GM08714 (cell line): ENCODE data around the gene LIAS.
"Not testable (repeated sequence)": the region's sequence is repeated elsewhere in the genome, so short reads cannot be mapped to it uniquely, and the experiment has no call there.

Experiments used
- H3K4me3 ChIP-seq: fragments of 200-500 bp; sonication (Bioruptor generic); 2 replicates; pipeline ENCODE4 v1.5.1; 2014; ENCODE audit warnings: mild to moderate bottlenecking, low read length, inconsistent platforms
- ZNF274 ChIP-seq: IDR thresholded peaks from 2 replicates; pipeline ENCODE4 v1.6.1; 2012; ENCODE audit warnings: mild to moderate bottlenecking, low read depth, low read length

Gene LIAS

DNA sequence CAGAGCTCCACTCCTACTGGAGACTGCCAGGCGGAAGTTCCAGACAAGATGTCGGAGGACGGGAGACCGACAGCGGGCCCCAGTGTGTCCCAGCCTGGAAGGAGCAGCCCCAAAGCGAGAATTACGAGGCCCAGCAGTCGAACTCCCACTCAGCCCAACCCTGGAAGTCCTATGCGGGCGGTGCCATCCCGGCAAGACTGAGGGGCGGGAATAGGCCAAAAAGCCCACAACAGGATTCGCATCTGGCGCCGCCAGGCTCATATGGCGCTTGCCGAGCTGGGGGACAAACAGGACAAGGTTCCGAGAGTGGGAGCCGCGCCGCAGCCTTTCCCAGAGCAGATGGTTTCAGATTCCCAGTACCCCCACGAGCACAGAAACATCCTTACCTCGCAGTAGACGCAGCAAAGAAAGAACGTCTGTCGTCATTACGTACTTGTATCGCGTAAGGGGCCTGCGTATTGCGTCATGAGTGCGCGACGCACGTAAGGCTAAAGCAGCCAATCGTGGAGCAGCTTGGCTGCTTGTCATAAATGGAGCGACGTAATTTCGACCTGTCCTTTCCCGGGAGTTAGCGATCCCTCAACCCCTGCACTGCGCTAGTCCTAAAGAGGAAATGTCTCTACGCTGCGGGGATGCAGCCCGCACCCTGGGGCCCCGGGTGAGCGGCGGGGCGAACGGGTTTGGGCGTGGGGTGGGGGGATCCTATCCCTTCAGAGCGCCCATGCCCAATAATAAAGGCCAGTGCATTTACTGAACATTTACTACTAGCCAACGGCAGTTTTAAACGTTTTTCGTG is at the start of gene LIAS, which contains the start of gene RPL9:
Gene LIAS (plus strand): TSS at position 552 of the 796 bp plus-strand sequence. CDS start 62 bp downstream, at position 614.
Gene RPL9 (minus strand): TSS at position 418 of the 796 bp plus-strand sequence. CDS start 483 bp downstream, outside the sequence.
- no peak for TF ChIP-seq ZNF274
- H3K4me3 ChIP-seq: peak within 1 kb of the TSS; percentile 71

DNA sequence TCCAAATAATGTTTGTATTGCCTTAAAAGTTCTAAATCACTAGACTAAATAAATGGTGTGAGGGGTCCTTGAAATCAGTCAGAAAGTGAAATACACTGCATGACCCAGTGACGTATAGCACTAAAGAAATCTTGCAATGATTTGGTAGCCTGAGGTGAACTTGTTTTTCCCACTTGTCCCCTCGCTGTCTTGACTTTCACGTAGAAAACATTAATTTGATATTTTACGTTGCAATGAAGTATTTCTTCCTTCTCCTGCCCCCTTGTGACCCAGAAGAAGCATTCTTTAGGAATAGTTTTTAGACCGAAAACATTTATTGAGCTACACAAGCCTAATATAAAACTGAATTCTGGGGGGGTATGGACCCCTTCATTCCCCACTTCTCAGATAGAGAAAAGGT is 48.4 kb upstream of the LIAS start:
- no peak for TF ChIP-seq ZNF274
- H3K4me3 ChIP-seq: no peak overlapping the region

DNA sequence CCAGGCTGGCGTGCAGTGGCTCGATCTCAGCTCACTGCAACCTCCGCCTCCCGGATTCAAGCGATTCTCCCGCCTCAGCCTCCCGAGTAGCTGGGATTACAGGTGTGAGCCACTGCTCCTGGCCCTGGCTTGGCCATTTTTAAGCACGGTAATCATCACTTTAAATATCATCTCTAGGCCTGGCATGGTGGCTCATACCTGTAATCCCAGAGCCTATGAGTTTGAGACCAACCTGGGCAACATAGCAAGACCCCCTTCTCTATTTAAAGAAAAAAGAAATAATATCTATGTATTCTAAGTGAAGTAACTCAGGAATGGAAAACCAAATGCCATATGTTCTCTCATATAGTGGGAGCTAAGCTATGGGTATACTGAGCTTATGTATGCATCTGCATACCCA is 47.3 kb upstream of the LIAS start:
- not testable (repeated sequence) for H3K4me3 ChIP-seq

DNA sequence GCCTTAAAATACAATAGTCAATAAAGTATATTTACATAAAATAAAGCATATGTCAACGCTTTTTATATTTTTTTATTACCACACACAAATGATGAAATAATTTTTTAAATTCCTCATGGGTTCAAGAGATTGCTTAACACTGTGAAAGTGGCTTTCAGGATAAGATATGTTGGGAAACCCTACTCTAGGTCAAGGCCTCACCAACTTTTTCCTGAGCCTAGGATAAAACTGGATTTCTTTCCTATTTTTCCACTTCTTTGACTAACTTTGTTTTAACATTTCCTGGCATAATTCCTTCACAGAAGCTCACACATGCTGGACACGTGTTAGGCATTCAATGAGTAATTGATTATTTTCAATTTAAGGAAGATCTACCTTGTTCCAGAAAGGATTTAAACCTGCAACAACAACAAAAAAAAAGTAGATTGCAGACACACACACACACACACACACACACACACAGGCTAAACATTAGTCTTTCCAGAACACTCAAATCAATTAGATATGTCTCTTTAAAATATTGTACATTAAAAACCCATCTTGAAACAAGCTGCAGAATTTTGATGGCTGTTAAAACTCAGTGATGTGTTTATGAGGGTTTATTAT is 43.1 kb upstream of the LIAS start:
- no peak overlapping the region for H3K4me3 ChIP-seq
- no peak for TF ChIP-seq ZNF274

DNA sequence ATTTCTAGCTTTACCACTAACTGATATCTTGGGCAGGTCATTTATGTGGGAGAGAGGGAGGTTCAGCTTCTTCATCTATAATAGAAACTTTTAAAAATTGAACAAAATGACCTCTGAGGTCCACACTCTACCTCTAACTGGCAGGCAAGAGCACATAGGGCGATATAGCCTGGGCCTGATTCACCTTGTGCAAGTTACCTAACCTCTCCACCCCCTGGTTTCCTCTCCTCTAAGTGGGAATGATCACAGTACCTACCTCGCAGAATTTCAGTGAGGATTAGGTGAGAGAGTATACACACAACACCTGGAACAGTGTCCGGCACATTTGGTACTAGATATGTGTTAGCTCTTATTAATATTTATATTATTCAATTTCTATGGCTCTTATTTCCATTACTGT is 36.6 kb upstream of the LIAS start:
- no peak for TF ChIP-seq ZNF274
- no peak overlapping the region for H3K4me3 ChIP-seq

DNA sequence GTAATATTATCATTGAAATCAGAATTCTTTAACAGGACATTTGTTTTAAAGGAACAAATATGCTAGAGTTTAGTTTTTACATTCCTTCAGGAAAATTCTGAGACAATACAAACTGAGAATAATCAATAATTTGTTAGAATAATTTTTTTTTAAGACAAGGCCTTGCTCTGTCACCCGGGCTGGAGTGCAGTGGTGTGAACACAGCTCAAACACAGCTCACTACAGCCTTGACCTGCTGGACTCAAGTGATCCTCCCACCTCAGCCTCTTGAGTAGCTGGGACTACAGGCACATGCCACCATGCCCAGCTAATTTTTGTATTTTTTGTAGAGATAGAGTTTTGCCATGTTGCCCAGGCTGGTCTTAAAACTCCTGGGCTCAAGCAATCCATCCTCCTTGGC is 33.6 kb upstream of the LIAS start:
- not testable (repeated sequence) for H3K4me3 ChIP-seq

DNA sequence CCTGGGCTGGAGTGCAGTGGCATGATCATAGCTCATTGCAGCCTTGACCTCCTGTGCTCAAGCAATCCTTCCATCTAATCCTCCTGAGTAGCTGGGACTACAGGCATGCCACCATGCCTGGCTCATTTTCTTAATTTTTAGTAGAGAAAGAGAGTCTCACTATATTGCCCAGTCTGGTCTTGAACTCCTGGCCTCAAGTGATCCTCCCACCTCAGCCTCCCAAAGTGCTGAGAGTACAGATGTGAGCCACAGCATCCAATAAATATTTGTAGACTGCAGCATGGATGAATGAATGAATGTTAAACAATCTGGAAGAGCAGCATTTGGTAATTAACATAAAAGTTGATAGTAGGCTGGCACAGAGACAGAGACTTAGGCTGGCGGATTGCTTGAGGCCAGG is 32.1 kb upstream of the LIAS start:
- H3K4me3 ChIP-seq: no peak overlapping the region
- TF ChIP-seq ZNF274: no peak

DNA sequence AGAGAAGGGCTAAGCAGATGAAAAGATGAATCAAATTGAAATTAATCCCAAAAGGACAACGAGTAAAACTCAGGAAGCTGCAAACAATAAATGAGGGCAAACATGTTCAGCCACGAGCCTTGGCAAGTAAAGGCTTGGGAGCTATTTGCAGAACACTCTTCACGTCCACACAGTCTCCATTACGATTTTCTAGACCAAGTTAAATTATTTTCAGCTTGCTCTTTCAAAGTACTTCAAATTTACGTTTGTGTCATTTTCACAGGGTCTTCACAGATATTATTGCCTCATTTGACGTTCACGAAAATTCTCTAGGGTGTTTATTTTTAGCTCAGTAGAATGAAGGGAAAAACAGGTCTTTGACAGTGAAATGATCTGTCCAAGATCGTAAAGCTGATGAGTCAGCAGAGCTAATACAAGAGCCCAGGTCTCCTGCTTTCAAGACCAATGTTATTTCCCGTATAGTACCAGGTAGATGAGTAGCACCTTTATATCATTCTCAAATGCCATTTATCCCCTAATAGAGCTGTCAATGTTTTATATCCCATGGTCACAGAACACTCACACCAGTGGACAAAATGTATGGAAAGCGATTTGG is 31.2 kb upstream of the LIAS start:
- no peak overlapping the region for H3K4me3 ChIP-seq
- TF ChIP-seq ZNF274: no peak

DNA sequence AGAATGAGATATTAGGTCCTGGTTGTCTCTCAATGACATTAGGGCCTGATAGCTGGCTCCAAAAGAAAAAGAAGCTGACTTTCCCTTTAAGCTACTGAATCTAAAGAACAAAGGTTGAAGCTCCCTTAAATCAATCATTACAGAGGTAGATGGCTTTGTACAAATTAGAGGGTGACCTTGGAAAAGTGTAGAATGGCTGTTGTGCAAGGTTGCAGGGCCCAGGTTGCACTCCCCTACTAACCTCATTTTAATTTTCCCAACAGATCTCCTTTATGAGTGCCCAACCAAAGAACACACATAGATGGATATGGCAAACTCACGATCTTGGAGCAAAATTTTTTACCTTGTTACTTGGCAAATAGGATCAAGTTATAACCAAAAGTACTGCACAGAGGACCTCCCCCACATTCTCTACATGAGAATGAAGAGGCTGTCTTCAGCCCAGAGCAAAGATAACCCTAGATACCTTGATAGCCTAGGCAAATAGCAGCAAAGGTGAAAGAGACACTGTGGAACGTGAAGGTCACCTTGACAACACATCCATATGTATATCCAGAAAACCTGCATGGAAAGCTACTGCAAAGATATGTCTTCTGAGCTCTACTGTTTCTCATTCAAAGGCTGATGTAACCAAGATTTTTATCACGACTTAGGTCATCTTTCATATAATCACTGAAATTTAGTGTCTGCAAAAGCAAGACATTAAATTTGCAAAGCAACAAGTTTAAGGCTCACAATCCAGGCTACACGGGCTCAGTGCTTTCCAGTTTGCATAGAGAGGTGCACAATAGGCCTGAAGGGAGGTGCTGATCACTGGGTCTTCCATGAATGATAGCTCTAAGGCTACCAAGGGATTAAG is 29.2 kb upstream of the LIAS start:
- H3K4me3 ChIP-seq: no peak overlapping the region
- no peak for TF ChIP-seq ZNF274

DNA sequence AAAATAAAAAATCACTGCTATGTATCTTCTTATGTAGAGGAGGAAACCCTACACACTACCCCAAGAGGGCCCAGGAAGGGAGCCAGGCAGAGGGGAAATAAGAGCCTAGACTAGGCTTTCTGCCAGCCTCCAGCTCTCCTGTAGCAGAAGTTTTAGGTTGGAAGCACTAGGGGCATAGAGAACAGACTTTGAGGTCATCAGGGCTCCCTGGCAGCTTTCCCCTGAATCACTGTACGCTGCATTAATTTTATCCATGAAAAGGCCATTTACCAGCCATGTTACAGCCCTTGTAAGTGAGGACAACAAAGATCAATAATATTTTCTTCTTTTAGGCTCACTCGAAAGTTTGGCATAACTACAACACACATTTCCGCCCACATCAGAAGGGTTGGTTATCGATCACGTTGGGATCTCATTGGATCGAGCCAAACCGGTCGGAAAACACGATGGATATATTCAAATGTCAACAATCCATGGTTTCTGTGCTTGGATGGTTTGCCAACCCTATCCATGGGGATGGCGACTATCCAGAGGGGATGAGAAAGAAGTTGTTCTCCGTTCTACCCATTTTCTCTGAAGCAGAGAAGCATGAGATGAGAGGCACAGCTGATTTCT is 24.9 kb upstream of the LIAS start:
- no peak for TF ChIP-seq ZNF274

DNA sequence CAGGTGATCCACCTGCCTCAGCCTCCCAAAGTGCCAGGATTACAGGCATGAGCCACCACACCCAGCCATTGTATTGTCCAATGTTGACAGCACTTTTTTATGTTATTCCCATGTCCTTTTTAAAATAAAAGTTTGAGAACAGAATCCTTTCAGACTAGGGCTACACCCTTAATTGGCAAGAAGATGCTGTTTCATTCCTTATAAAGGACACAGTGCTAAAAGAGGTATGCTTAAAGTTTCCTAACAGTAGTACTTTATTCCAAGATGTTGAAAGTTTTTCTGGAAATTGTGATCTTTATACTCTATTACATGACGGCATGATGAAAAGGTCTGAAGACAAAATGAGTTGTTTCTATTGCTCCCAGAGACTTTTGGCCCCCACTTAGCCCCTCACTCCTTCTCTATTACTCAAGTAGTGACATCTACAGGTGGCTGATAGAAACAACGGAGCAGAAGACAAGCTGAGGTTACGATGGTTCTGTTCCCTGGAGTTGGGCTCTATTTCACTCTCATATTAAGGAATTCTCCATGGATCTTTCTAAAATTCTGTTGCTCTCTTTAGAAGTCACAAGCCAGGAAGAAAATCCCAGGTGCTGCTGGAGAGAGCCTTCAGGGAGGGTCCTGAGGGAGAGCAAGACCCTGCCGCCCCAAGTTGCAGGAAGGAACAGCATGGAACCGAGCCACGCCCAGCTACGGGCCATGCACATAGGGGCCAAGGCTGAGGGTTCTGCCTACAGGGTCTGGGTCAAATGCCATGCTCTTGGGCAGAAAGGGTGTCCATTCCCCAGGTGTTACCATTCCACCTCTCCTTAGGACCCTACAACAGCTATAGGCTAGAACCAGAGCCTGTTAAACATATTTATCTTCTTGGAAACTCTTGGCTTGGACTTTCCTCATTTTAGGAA is 22.9 kb upstream of the LIAS start:
- no peak for TF ChIP-seq ZNF274
- H3K4me3 ChIP-seq: no peak overlapping the region

More for the DNA sequence above, 24.9 kb upstream of the LIAS start:
- no peak overlapping the region for H3K4me3 ChIP-seq

DNA sequence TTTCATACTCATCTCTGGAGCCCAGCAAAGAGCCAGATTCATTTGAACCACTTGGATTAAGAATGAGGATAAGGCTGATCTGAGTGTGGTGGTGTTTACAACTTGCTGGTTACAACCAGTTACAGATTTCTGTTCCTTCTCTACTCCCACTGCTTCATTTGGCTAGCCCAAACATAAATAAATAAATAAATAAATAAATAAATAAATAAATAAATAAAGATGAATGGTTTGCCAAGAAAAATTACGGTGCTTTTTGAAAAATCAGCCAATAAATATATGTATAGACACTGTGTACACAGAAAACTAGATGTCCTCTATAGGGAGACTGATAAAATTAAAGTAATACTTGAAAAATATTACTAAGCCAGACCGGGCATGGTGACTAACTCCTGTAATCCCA is 17.3 kb upstream of the LIAS start:
- no peak overlapping the region for H3K4me3 ChIP-seq
- TF ChIP-seq ZNF274: no peak

DNA sequence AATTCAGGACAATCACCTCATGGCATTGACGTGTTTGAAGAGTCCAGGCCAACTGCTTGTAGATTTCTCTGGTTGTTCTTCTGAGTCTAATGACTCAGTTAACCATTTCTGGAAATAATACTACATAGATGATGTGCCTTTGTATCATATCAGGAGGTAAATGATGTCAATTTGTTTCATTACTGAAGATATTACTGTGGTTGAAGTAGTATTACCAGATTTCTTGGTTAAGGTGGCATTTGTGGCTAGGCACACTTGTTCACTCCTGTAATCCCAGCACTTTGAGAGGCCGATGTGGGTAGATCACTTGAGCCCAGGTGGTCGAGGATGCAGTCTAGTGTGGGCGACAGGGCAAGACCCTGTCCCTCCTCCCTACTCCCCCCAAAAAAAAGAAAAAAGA is 15.9 kb upstream of the LIAS start:
- H3K4me3 ChIP-seq: no peak overlapping the region
- no peak for TF ChIP-seq ZNF274
